ENCODE measurements around the gene ZCCHC18. TPM values are rescaled to one million over a fixed set of nuclear protein-coding genes. Genes with fewer than 3 reads are reported as not detected.

The ZCCHC18 gene
- polyA plus RNA-seq, 2 of the 4 experiments (the other 2 are of a cell fraction), result 0.19 to 0.35 TPM

DNA sequence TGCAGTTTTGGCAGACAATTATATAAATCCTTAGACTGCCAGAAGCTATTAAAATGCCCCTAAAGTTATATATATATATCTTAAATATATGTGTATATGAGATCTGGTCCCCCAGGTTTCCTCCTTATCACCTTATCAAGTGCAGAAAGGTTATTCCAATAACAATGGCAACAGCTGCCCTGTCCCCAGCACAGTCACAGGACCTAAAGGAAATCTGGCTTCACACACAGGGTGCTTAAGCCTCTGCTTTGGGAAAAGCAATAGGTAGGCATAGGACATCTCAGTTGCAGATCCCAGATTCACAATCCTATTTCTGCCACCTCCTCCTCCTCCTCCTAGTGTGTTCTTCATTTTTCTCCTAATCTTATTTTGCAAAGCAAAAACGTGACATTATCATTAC is 38.7 kb downstream of the ZCCHC18 start:
- TF ChIP-seq RARB (CRISPR knock-in tag; IDR thresholded peaks at IDR 0.05) (no peak), GATA3 (IDR thresholded peaks at IDR 0.05; ENCODE audit: borderline replicate concordance) (no peak), CEBPB (IDR thresholded peaks at IDR 0.05) (no peak), POLR2A (IDR thresholded peaks at IDR 0.05; ENCODE audit: low read length) (no peak), HOXB13 (CRISPR knock-in tag; IDR thresholded peaks at IDR 0.05; ENCODE audit: low read depth) (no peak), HDAC2 (IDR thresholded peaks at IDR 0.05) (no peak)
- TF ChIP-seq, protein P1, sequence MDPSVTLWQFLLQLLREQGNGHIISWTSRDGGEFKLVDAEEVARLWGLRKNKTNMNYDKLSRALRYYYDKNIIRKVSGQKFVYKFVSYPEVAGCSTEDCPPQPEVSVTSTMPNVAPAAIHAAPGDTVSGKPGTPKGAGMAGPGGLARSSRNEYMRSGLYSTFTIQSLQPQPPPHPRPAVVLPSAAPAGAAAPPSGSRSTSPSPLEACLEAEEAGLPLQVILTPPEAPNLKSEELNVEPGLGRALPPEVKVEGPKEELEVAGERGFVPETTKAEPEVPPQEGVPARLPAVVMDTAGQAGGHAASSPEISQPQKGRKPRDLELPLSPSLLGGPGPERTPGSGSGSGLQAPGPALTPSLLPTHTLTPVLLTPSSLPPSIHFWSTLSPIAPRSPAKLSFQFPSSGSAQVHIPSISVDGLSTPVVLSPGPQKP (IDR thresholded peaks at IDR 0.05; ENCODE audit: low read depth, low read length), result no peak
- TF ChIP-seq, protein P2, sequence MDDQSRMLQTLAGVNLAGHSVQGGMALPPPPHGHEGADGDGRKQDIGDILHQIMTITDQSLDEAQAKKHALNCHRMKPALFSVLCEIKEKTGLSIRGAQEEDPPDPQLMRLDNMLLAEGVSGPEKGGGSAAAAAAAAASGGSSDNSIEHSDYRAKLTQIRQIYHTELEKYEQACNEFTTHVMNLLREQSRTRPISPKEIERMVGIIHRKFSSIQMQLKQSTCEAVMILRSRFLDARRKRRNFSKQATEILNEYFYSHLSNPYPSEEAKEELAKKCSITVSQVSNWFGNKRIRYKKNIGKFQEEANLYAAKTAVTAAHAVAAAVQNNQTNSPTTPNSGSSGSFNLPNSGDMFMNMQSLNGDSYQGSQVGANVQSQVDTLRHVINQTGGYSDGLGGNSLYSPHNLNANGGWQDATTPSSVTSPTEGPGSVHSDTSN (IDR thresholded peaks at IDR 0.05), result no peak
- TF ChIP-seq, protein P3, sequence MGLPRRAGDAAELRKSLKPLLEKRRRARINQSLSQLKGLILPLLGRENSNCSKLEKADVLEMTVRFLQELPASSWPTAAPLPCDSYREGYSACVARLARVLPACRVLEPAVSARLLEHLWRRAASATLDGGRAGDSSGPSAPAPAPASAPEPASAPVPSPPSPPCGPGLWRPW (IDR thresholded peaks at IDR 0.05), result no peak
- ChIA-PET POLR2A (no interaction called here), CTCF (interaction anchor here (1.7 kb wide), 1 partner anchor 15 kb away, joined by 5 read pairs; no protein-coding TSS in a partner anchor)
- no peak overlapping the region for H3K4me2 ChIP-seq
- DNase-seq (ENCODE audit: low read depth in 1 of 2, low spot score in 1 of 2) (no peak), ATAC-seq (no peak), FAIRE-seq (no peak)
- H3K9me3 ChIP-seq, result no peaks in the 10 kb centered on the region
- WGBS (ENCODE audit: missing lambda C conversion rate), result 33% methylated on average over 1 of the region's 1 CpG
- no peak overlapping the region for H3K4me3 ChIP-seq
- H3K27ac ChIP-seq, result no peak overlapping the region
- peaks cover 6% of the 10 kb centered on the region; the same call in 1 of the 3 replicates for H3K4me1 ChIP-seq

DNA sequence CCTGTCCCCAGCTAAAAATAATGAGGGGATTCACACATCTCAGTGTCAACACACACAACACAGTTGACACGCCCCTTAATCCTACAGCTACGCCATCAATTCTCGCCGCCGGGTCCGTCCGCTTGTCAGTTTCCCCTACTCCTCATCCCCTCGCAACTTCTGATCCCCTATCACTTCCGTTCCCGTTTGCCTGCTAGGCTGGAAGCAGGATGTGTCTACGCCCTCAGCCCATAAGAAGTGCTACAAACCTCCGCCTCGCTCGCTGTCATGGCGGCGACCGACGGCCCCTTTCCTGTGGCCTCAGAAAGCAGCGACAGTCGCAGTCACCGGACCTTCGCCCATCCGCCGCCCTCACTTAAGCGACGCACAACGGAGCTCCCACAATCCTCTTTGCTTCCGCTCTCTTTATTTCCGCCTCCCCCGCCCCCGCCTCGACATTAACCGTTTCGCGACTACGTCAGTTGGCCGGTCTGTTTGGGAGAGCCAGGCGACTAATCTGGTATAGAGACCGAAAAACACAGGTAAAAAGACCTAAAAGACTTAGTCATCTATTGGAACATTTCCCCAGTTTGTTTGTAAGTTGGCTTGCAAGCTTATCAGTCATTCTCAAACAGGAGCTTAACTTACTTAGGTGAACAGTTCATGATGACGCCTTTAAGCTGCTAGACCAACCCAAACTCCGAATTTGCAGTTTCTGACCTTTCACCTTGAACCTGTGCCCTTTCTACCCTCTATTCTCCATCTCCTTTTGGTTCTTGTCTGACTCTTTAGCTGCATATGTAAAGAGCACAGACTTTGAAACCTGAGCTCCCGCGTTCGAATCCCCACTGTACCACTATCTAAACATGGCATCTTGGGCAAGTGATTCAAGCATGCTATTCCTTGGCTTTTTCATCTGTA is 44.6 kb downstream of the ZCCHC18 start, which contains the start of gene SLC25A53:
Gene SLC25A53 (minus strand): TSS at position 380 of the 900 bp plus-strand sequence. CDS start 51,752 bp downstream, outside the sequence.
- Histone ChIP-seq H3K4me1 (peaks cover 12% of the 10 kb centered on the region; the same call in 1 of the 3 replicates), H3K4me2 (peak within 1 kb of the TSS; percentile 84), H3K27ac (peak within 1 kb of the TSS; percentile 98 to 99), H3K4me3 (peak within 1 kb of the TSS; percentile 72), H3K9me3 (no peaks in the 10 kb centered on the region)
- ATAC-seq (peak; percentile 97 to 98), FAIRE-seq (no peak), DNase-seq (ENCODE audit: low read depth in 1 of 2, low spot score in 1 of 2) (peak; percentile 59 to 90)
- POLR2A ChIA-PET, result interaction anchor here (0.6 to 2.1 kb wide), 4 partner anchors 9 to 591 kb away, joined by 3 to 51 read pairs (median 4); partner anchors contain the start of genes FAM199X and MORF4L2
- WGBS (ENCODE audit: missing lambda C conversion rate), result under 1% methylated on average over 30 of the region's 44 CpGs
- CTCF ChIA-PET, result interaction anchor here (1.0 to 1.1 kb wide), 2 partner anchors 9 to 40 kb away, joined by 3 to 4 read pairs; partner anchors contain the start of gene FAM199X
- TF ChIP-seq HOXB13 (CRISPR knock-in tag; IDR thresholded peaks at IDR 0.05; ENCODE audit: low read depth) (no peak), PHF8 (IDR thresholded peaks at IDR 0.05; ENCODE audit: borderline replicate concordance, low read depth) (peak; percentile 67; the same call in 1 of the 2 replicates), NPAS2 (CRISPR knock-in tag; IDR thresholded peaks at IDR 0.05; ENCODE audit: borderline replicate concordance) (no peak), CEBPB (IDR thresholded peaks at IDR 0.05) (no peak), HEYL (CRISPR knock-in tag; IDR thresholded peaks at IDR 0.05) (no peak), TFCP2L1 (CRISPR knock-in tag; IDR thresholded peaks at IDR 0.05) (no peak), KDM5A (IDR thresholded peaks at IDR 0.05) (peak; percentile 95), SMC3 (IDR thresholded peaks at IDR 0.05) (no peak), RFX5 (IDR thresholded peaks at IDR 0.05) (peak; percentile 47; the same call in 1 of the 2 replicates), POLR2AphosphoS2 (conservative IDR thresholded peaks at IDR 0.05; ENCODE audit: low read length) (no peak), ZC3H11A (IDR thresholded peaks at IDR 0.05) (no peak), ZFP36 (IDR thresholded peaks at IDR 0.05; ENCODE audit: borderline replicate concordance, partially characterized antibody) (no peak), FOSL2 (IDR thresholded peaks at IDR 0.05) (no peak), FOSL2 (CRISPR knock-in tag; IDR thresholded peaks at IDR 0.05) (no peak), JUN (IDR thresholded peaks at IDR 0.05) (peak in 1 of 2 experiments; percentile 79; a peak in 4 of 5 replicates), HOXB5 (CRISPR knock-in tag; IDR thresholded peaks at IDR 0.05) (no peak), FOSB (CRISPR knock-in tag; IDR thresholded peaks at IDR 0.05) (no peak), CBX8 (IDR thresholded peaks at IDR 0.05) (no peak), POLR2A (IDR thresholded peaks at IDR 0.05; ENCODE audit: low read length) (peak; percentile 54; the same call in 1 of the 2 replicates)
- TF ChIP-seq, protein P4, sequence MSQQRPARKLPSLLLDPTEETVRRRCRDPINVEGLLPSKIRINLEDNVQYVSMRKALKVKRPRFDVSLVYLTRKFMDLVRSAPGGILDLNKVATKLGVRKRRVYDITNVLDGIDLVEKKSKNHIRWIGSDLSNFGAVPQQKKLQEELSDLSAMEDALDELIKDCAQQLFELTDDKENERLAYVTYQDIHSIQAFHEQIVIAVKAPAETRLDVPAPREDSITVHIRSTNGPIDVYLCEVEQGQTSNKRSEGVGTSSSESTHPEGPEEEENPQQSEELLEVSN (IDR thresholded peaks at IDR 0.05; ENCODE audit: borderline replicate concordance, low read depth), result no peak
- TF ChIP-seq, protein P5, sequence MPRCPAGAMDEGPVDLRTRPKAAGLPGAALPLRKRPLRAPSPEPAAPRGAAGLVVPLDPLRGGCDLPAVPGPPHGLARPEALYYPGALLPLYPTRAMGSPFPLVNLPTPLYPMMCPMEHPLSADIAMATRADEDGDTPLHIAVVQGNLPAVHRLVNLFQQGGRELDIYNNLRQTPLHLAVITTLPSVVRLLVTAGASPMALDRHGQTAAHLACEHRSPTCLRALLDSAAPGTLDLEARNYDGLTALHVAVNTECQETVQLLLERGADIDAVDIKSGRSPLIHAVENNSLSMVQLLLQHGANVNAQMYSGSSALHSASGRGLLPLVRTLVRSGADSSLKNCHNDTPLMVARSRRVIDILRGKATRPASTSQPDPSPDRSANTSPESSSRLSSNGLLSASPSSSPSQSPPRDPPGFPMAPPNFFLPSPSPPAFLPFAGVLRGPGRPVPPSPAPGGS (IDR thresholded peaks at IDR 0.05), result no peak
- TF ChIP-seq, protein P6, sequence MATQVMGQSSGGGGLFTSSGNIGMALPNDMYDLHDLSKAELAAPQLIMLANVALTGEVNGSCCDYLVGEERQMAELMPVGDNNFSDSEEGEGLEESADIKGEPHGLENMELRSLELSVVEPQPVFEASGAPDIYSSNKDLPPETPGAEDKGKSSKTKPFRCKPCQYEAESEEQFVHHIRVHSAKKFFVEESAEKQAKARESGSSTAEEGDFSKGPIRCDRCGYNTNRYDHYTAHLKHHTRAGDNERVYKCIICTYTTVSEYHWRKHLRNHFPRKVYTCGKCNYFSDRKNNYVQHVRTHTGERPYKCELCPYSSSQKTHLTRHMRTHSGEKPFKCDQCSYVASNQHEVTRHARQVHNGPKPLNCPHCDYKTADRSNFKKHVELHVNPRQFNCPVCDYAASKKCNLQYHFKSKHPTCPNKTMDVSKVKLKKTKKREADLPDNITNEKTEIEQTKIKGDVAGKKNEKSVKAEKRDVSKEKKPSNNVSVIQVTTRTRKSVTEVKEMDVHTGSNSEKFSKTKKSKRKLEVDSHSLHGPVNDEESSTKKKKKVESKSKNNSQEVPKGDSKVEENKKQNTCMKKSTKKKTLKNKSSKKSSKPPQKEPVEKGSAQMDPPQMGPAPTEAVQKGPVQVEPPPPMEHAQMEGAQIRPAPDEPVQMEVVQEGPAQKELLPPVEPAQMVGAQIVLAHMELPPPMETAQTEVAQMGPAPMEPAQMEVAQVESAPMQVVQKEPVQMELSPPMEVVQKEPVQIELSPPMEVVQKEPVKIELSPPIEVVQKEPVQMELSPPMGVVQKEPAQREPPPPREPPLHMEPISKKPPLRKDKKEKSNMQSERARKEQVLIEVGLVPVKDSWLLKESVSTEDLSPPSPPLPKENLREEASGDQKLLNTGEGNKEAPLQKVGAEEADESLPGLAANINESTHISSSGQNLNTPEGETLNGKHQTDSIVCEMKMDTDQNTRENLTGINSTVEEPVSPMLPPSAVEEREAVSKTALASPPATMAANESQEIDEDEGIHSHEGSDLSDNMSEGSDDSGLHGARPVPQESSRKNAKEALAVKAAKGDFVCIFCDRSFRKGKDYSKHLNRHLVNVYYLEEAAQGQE (IDR thresholded peaks at IDR 0.05), result no peak
- TF ChIP-seq, protein P7, sequence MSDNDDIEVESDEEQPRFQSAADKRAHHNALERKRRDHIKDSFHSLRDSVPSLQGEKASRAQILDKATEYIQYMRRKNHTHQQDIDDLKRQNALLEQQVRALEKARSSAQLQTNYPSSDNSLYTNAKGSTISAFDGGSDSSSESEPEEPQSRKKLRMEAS (IDR thresholded peaks at IDR 0.05), result peak; percentile 54
